GM18517 (cell line): Measurements from ENCODE around the gene C9orf50.
"Not testable (repeated sequence)": the region's sequence is repeated elsewhere in the genome, so short reads cannot be mapped to it uniquely, and the experiment has no call there.

Experiments
- ATAC-seq: cut with Tn5 transposase; IDR thresholded peaks from one replicate; pipeline ENCODE4 v1.9.1; 2021; ENCODE audit warnings: mild to moderate bottlenecking, moderate library complexity; ENCODE audit not compliant: unreplicated experiment

C9orf50 gene

DNA sequence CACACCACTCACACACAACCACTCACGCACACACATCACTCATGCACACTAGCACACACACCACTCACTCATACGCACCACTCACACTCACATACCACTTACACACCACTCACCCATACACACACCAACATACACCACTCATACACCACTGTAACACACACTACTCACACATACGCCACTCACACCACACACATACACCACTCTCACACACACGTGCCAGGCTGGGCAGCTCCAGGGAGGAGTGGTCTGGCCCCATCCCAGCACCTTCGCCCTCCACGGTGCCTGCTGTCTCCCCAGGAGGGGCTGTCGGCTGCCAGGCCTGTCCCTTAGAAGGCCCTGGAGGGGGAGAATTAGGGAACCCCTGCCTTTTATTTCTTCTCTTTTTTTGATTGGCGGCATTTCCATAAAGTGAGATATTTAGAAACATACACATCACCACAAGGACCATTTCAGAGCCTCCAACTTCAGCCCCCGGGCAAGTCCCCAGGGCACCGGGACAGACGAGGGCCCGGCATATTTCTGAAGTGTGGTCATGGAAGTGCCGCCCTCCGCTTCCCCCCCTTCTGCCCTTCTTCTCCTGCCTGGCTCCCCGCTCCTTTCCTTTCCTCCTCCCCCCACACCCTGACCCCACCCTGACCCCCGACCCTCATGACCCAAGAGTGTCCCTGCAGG, 27.3 kb upstream of the C9orf50 start:
- ATAC-seq = no peak

DNA sequence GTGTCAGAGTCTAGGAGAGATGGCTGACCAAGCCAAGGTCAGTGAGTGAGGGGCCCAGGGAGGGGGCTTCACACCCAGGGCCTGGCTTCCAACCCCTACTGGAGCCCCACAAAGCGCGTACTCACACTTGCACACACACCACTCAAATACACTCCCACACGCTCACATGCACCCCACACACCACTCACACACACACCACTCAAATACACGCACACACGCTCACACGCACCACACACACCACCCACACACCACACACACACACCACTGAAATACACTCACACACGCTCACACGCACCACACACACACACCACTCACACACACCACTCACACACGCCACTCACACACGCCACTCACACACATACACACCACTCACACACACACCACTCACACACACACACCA, 26.7 kb upstream of the C9orf50 start:
- no peak for ATAC-seq

DNA sequence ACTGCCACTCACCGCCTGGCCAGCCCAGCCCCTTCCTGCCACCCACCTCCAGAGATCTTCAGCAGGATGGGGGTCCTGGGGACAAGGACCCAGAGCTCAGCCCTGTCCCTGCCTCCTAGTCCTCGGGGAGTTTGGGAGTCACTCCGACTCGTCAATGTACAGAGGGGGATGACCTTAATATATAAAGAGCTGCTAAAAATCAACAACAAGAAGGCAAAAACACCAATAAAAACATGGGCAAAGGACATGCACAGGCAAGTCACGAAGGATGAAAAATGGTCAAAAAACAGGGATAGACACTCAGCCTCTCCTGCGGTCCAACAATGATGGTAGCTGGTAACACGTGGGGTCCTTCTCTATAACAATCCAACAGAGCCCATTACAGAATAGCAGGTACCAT, 25.8 kb upstream of the C9orf50 start:
- ATAC-seq = no peak

DNA sequence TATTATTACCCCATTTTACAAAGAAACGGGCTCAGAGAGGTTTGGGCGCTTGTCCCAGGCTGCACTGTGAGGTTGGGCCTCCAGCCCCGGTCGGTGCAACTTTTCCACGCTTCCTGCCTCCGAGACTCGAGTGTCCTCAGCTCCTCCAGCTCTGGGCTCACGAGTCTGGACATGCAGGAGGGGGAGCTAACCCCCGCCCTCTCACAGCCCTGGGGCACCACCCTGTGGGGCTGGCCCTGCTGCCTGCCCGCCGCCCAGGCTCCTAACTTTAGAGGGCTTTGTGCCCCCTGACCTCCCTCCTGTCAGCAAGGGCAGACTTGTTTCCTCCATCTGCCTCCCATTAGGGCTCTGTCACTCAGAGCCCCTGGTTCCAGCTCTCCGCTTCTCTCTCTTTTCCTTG, 25.4 kb upstream of the C9orf50 start:
- ATAC-seq = no peak

DNA sequence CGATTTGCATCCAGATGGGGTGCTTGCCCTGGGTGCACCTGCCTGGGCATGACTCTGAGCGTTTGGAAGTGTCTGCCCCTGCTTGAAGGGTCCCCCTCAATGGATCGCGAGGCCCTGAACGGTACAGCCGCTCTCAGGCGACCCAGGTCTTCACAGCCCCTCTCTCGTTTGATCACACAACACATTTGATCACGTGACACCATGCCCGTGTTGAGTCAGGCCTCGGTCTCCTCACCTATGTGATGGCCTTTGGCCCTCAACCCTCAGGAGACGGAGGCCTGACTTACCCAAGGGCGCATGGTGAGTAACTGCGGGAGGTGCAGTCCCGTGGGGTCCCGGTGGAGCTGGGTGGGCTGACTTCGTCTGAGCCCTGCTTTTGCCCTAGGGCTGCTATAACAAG, 24.0 kb upstream of the C9orf50 start:
- no peak for ATAC-seq

DNA sequence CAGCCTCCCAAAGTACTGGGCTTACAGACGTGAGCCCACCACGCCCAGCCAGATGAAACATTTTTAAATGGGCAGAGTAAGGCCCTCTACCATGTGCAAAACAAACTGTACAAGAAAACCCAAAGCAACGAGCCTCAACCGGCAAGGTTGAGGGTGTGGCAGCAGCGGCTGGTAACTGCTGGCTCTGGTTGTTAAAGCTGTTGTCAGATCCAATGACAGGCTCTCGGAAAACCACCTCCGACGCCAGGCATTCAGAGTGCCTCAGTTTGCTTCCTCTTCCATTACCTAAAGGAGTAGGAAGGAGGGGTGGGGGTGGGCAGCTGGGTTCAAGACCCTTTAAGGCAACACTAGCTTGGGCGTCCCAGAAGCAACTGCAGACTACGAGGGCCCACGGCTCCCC, 23.5 kb upstream of the C9orf50 start:
- no peak for ATAC-seq

DNA sequence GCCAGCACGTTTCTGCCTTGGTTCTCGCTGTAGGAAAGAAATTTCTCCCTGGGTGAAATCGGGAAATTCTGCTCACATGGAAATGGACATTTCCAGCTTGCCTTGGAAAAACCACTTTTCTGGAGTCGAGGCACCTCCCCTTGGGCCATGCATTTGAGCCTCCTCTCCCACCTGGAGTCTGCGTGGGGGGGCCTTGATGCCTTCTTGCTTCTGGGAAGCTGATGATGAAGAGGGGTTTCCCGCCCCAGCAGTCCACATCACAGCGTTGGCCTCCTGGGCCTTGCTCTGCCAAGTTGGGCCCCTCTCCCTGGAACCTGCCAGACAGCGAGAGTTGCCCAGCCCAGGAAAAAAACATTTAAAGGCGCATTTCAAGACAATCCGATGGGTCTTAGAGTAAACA, 22.8 kb upstream of the C9orf50 start:
- ATAC-seq = no peak

DNA sequence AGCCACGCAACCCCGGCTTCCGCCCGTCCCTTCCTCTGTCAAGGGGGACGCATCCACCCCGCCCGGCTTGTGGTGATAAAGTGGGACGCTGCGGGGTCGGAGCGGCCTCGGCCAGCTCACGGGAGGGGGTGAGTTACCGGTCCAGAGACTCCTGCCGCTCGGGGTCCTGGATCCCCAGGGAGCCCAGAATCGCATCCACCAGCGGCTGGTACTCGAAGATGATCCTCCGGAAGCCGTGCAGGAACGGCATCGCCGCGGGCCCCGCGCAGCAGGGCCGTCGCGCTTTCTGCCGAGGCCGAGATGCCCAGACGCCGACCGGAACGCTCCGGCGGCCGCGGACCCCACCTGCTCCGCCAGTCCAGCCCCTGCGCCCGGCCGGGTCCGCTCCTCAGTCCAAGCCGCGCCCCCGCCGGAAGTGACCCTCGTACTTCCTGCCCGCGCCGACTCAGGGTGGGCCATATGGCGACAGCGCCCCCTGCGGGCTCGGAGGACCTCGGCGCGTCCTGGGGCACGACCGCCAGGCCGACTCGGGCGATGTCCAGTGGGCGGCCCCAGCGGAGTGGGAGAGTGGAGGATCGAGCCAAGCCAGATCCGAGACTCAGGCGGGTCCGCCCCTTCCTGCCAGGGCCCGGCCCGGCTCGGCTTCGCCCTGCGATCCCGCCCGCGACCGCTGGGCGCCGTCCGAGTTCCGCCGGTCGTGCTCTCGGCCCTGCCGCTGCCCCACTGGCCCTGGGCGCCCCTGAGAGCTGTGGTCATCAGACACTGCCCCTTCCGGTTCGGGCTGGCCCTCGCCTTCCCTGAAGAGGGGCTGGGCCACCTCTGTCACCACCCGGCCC, 21.1 kb upstream of the C9orf50 start, which contains the start of gene ASB6:
ASB6 (minus strand) TSS at position 402 of the 836 bp plus-strand sequence; CDS start at position 250, 152 bp downstream.
- peak; percentile 83 for ATAC-seq

DNA sequence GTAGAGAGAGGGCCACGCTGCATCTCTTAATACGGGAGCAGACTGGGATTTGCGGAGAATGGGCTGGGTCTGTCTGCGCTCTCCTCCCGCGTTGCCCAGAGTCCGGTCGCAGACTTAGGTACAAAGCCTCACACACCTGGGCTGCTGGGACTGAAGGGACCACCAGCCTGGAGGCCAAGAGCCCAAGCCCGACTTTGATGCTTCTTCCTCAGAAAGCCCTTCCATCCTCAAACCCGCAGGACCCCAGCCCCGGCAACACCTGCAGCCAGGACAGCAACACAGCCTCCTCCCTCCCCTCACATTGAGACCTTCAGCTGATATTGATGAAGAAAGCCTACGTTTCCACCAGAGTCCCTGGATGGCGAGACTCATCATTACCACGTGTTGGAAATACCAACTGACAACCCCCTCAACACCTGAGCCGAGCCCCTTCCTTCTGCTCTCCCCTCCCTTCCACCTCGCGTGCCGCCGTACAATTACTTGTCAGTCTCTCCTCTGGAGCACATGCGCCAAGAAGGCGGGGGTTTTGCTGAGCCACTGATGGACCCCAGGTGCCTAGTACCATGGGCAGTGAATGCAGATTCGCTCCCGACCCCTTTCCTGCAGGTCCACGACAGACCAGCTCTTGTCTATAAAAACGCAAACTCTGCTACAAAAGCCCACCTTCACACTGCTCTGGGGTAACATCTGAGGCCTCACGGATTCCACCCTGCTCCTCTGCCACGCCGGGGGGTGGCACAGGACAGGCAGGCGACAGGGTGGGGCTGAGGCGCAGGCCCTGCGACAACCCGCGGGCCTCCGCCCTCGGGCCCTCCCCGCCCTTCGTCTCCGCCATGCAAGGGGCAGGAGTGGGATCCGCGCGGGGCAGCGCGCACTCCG, 20.2 kb upstream of the C9orf50 start:
- no peak for ATAC-seq

DNA sequence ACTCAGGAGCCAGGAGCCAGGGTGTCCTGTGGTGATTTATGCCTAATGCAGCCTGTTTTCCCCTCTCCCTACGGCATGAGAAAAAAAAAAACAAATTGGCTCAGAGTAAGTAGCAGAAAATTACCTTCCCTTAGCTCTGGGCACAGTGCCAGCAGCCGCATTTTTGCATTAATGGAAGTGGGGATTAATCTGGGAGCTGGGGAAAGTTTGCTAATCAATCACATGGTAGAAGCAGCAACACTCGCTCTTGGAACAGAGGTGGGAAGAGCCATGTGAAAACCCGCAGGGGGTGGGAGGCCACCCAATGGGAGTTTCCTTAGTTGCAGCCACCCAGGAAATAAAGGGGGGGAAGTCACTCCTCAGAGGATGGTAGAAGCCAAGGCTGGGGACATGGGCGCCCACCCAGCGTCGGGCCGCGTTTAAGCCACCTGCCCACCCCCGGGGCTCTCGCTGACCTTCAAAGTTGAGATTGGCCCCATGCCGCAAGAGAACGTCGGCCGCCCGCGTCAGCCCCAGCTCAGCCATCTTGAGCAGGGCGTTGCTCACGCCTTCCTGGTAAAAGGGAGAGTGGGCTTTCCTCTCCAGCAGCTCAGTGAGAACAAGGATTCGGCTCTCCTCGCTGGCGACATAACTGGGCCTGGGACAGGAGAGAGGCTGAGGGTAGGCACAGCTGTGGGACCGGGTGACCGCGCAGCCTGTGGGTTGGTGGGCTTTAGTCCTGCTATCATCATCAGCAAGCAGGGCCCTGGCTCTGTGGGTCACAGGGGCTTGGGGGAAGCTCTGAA, 19.4 kb upstream of the C9orf50 start:
- ATAC-seq = no peak

DNA sequence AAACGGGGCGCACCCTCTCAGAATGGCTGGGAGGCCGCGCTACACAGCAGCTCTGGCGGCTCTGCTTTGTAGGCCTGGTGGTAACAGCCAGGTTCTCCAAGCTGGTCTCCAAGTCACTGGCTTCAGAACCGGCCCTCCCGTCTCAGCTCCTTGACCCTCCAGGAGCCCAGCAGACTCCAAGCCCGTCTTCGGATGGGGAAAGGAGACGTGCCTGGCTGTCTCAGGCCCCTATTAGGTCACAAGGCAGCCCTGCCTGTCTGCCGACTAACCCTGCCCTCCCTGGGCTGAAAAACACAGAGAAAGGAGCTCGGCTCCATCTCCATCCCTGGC, 18.8 kb upstream of the C9orf50 start:
- ATAC-seq = no peak

DNA sequence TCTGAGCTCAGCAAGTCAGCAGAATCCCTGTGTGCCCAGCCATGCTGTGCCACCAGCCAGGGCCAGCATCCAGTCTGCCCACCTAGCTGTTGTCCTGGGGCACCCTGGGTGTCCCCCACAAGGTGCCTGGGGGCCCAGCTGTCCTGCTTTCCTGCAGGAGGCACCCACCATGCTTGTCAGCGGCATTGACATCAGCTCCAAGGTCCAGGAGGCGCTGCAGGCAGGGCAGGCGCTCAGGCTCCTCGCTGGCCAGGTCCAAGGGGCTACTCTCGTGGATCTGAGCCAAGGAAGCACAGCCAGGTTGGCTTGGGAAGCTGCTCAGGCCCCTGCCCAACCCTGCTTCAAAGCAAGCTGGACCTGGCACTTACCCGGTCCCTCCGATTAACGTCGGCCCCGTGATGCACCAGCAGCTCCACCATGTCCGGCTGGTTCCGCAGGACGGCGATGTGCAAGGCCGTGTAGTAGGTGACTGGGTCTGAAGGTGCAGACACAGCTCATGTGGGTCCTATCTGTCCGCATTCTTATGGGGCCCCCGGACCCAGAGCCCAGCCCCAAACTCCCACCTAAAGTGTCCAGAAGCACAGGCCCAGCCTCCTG, 18.2 kb upstream of the C9orf50 start:
- ATAC-seq = no peak

DNA sequence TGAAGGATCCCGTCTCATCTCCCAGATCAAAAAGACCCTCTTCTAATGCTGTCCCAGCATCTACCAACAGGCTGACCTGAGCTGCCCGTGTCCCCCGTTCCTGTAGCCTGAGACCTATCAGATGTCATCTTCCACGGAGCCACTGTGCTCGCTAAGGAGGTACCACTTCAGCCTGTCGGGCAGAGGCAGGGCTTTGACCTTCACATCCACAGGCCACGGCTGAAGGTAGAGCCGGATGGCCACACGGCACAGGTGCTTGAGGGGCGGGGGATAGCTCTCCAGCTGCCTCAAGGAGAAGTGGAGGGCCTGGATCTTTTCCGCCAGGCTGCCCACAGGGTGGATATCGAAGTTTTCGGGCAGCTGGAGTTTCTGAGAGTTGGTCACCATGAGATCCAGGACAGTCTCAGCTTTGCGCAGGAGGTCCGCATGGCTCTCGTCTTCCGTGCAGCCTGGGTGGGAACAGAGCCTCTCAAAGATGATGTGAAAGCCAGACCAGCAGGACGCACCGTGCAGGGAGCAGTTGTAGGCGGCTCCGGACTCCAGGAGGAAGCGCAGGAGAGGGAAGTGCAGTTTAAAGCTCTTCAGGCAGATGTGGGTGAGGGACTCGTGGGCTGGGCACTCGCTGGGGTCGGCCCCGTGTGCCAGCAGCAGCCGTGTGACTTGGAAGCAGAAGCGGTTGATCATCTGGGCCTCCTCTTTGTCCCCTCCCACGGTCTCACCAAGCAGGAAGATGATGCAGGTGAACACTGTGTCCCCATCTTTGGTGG, 17.0 kb upstream of the C9orf50 start:
- ATAC-seq = no peak

DNA sequence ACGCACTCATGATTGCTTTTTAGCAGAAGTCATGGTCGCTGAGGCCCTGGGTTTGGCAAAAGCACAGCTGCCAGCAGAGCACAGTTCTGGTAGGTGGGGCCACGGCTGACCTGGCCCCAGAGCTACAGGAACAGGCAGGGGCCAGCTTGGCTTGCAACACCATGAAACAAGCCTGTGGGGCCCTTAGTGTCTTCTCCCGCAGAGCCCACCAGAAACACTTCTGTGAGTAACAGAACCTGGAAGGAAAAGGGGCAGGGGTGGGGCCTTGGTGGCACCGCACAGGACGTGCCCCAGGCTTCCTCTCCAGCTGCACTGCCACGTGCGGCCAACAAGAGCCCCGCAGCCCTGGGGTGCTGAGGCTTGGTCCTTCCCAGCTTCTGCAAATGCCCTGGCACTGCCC, 16.2 kb upstream of the C9orf50 start:
- ATAC-seq = no peak

DNA sequence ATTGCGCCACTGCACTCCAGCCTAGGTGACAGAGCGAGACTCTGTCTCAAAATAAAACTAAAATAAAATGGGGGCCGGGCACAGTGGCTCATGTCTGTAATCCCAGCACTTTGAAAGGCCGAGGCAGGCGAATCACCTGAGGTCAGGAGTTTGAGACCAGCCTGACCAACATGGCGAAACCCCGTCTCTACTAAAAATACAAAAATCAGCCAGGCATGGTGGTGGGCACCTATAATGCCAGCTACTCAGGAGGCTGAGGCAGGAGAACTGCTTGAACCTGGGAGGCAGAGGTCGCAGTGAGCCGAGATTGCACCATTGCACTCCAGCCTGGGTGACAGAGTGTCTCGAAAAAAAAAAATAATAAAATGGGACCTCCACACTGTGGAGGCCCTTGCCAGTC, 15.4 kb upstream of the C9orf50 start:
- ATAC-seq = not testable (repeated sequence)

DNA sequence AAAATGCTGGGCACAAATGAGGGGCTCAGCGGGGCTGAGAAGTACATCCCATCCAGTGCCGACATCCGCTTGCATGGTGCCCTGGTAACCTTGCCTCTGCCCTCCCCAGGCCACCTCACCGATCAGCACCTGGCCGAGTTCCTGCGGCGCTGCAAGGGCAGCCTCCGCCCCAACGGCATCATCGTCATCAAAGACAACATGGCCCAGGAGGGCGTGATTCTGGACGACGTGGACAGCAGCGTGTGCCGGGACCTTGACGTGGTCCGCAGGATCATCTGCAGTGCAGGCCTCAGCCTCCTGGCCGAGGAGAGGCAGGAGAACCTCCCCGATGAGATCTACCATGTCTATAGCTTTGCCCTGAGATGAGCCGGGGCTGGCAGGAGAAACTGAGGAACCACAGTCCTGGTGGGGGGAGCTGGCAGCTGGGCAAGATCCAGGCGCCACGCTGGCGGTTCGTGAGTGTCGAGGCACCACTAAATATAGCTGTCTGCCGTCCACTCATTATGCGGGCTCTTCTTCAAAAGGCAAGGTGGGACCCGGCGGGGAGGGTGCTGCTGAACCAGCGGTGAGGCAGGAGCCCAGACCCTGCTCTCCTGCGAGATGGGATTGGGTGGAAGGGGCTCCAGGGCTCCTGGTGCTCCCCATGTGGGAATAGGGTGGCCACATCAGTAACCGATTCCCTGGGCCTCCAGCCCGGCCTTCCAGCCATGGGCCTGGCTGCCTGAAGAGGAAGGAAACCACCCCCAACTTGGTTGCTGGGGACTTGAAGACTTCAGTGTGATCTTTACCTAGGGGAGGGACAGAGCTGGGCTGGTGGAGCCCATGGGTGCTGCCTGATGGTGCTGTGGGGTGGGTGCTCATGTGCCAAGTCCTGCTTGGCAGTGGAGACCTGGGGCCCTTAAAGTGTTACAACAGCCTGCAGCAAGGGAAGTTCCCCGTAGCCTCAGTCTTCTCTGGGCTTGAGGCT, 14.5 kb upstream of the C9orf50 start:
- no peak for ATAC-seq

DNA sequence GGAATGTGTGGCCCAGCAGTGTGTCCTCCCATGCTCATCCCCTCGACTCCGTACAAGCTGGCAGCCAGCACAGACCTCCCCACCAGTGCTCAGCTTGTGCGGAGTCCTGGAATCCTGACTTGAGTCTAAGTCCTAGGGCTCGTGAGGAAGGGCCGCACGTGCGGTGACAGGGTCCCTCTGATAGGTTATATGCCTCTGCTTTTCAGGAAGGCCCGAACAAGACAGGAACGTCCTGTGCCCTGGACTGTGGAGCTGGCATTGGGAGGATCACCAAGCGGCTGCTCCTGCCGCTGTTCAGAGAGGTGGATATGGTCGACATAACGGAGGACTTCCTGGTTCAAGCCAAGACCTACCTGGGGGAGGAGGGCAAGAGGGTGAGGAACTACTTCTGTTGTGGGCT, 12.9 kb upstream of the C9orf50 start:
- no peak for ATAC-seq

DNA sequence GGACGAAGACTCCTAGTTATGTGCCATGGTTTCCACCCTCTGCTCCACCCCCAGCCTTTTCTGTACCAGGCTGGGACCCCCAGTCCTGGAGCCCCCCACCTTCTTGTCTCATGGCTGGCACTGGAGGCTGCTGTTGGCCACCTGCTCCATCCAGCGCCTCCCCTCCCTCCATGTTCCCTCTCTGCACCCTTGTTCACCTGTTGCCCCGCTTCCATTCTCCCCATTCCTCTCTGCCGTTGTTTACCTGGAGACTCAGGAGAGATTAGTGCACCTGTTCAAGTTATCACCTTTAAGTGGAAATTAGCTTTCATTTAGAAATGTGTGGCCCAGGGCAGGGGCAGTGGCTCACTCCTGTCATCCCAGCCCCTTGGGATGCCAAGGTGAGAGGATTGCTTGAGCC, 12.3 kb upstream of the C9orf50 start:
- ATAC-seq = no peak

DNA sequence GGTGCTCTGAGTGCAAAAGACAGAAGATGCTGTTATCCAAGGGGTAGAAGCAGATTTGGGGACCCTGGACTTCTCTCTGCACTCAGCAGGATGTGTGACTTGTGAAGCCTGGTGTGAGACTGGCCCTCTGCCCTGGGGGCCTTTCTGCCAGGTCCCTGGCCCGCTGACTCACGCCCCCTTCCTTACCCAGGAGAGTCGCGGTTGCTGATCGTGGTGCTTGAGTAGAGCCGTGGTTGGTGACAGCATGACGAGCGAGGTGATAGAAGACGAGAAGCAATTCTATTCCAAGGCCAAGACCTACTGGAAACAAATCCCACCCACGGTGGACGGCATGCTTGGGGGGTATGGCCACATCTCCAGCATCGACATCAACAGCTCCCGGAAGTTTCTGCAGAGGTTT, 11.6 kb upstream of the C9orf50 start:
- no peak for ATAC-seq
